ENCODE data around the gene FBLN2.

Gene FBLN2

GRCh38 chr3:13653631-13654279 lies 104.8 kb downstream of the FBLN2 start:
- no peak for DNase-seq

GRCh38 chr3:13654330-13655060 lies 105.6 kb downstream of the FBLN2 start:
- DNase-seq: no peak

- no peak for DNase-seq
Observed at GRCh38 chr3:13655061-13655913, 106.4 kb downstream of the FBLN2 start.

- no peak for DNase-seq
Observed at GRCh38 chr3:13656584-13657301, 107.8 kb downstream of the FBLN2 start.

- no peak for DNase-seq
Observed at GRCh38 chr3:13657660-13658435, 108.9 kb downstream of the FBLN2 start.

- DNase-seq: no peak
Observed at GRCh38 chr3:13658681-13659080, 109.8 kb downstream of the FBLN2 start.

- DNase-seq: no peak
Observed at GRCh38 chr3:13659221-13659969, 110.5 kb downstream of the FBLN2 start.

GRCh38 chr3:13660042-13660874 lies 111.3 kb downstream of the FBLN2 start:
- DNase-seq: no peak

- no peak for DNase-seq
Observed at GRCh38 chr3:13661121-13661520, 112.2 kb downstream of the FBLN2 start.

- DNase-seq: no peak
Observed at GRCh38 chr3:13662238-13662847, 113.4 kb downstream of the FBLN2 start.

GRCh38 chr3:13663781-13664535 lies 115.0 kb downstream of the FBLN2 start:
- no peak for DNase-seq

GRCh38 chr3:13665582-13666226 lies 116.8 kb downstream of the FBLN2 start:
- no peak for DNase-seq

GRCh38 chr3:13666227-13666619 lies 117.3 kb downstream of the FBLN2 start:
- no peak for DNase-seq

- no peak for DNase-seq
Observed at GRCh38 chr3:13666781-13667709, 118.1 kb downstream of the FBLN2 start.

- DNase-seq: no peak
Observed at GRCh38 chr3:13668136-13668535, 119.2 kb downstream of the FBLN2 start.

- no peak for DNase-seq
Observed at GRCh38 chr3:13669457-13669856, 120.5 kb downstream of the FBLN2 start.

- DNase-seq: no peak
Observed at GRCh38 chr3:13670292-13670691, 121.4 kb downstream of the FBLN2 start.

Measured in GF-D8 (cell line).